ENCODE data around the gene CELA1. TPM values are rescaled to one million over a fixed set of nuclear protein-coding genes. Genes with fewer than 3 reads are reported as not detected.
A peak's percentile ranks its signal among the peaks of the same experiment; 100 is the strongest.
"Not testable (repeated sequence)": the region's sequence is repeated elsewhere in the genome, so short reads cannot be mapped to it uniquely, and the experiment has no call there.

The CELA1 gene
- total RNA-seq, 2 donors from 2014 or later = 0.26 TPM; not detected in 1

- Mint-ChIP-seq H3K27me3 (ENCODE audit: low read depth) (no peaks in the 10 kb centered on the region), H3K4me3 (peak overlapping the region; percentile 77 to 87), H3K4me1 (ENCODE audit: low read depth) (peaks cover 71% of the 10 kb centered on the region), H3K27ac (peak overlapping the region; percentile 97), H3K36me3 (ENCODE audit: insufficient read depth in 2 of 2) (peaks cover 6 to 11% of the 10 kb centered on the region in 2 donors), H3K9me3 (no peaks in the 10 kb centered on the region)
- DNase-seq = no peak
- ATAC-seq (replicated peaks in 1 of 2) = no peak
Observed at GRCh38 chr12:51326698-51327439, 19.6 kb downstream of the CELA1 start.

DNA sequence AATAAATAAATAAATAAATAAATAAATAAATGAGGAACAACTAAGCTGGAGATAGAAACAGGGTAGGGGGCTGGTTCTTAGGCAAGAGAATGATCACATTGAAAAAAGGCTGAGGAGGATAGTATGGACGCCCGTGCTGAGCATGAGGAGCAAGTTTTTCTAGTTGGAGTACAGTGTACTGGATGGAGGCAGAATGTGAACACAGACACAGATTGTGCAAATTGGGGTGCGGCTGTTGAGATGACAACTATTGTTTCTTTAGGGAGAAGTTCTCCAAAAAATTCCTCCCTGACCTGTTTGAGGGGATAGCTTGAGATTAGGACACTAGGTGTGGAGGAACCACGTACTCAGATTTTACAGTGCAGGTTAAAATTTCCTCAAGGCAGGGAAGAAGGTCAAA, 21.5 kb downstream of the CELA1 start:
- H3K4me3 Mint-ChIP-seq = peak overlapping the region; percentile 49 to 65
- ATAC-seq (replicated peaks in 1 of 2) = no peak
- no peak for DNase-seq

GRCh38 chr12:51323966-51324895, 22.2 kb downstream of the CELA1 start, which contains the start of gene BIN2:
BIN2 (minus strand) TSS chr12:51324174; CDS start chr12:51324102, 72 bp downstream.
- ATAC-seq (replicated peaks in 1 of 2) (peak; percentile 80 to 88), DNase-seq (peak; percentile 82 to 89)
- no peaks in the 10 kb centered on the region for H3K27me3 Mint-ChIP-seq (ENCODE audit: low read depth)
- peaks cover 87% of the 10 kb centered on the region for H3K4me1 Mint-ChIP-seq (ENCODE audit: low read depth)
- H3K4me3 Mint-ChIP-seq = peak within 1 kb of the TSS; percentile 88 to 95
- H3K36me3 Mint-ChIP-seq (ENCODE audit: insufficient read depth in 2 of 2) = peaks cover 8 to 17% of the 10 kb centered on the region in 2 donors
- H3K9me3 Mint-ChIP-seq = no peaks in the 10 kb centered on the region
- H3K27ac Mint-ChIP-seq = peak within 1 kb of the TSS; percentile 93

More for the DNA sequence above, 21.5 kb downstream of the CELA1 start:
- peak overlapping the region; percentile 83 for H3K27ac Mint-ChIP-seq
- peaks cover 8 to 17% of the 10 kb centered on the region in 2 donors for H3K36me3 Mint-ChIP-seq (ENCODE audit: insufficient read depth in 2 of 2)
- peaks cover 87% of the 10 kb centered on the region for H3K4me1 Mint-ChIP-seq (ENCODE audit: low read depth)
- H3K27me3 Mint-ChIP-seq (ENCODE audit: low read depth) = no peaks in the 10 kb centered on the region
- H3K9me3 Mint-ChIP-seq = no peaks in the 10 kb centered on the region

DNA sequence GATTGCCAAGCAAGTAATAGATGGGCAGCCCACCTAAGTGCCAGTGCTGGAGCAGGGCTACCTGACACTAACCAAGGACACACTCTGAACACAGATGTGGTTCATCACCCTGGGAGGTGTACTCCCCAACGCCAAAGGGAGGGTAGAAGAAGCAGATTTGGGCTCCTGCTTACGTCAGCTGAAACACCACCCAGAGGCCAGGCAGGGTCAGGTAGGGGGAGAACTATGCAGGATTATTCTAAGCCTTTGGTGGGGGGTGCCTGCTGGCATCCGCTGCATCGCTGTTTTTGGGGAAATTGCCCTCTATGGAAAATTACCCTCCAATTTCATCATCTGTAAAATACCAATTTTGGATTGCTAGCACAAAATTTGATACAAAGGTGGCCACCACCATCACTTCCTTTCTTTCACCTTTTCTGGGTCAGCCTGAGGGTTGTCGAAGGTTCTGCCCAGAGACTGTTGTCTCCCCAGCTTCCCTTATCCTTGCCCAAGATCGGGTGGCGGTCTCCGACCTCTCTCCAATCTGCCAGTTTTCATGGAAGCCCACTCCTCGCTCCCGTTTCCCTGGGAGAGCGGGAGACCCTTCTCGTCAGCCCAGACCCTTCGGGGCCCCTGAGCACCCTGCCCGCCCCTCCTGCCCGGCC, 23.0 kb downstream of the CELA1 start:
- peak overlapping the region; percentile 93 for H3K27ac Mint-ChIP-seq
- H3K4me3 Mint-ChIP-seq = peak overlapping the region; percentile 88 to 95
- H3K36me3 Mint-ChIP-seq (ENCODE audit: insufficient read depth in 2 of 2) = peaks cover 8 to 20% of the 10 kb centered on the region in 2 donors
- ATAC-seq (replicated peaks in 1 of 2) (peak; percentile 60 to 64), DNase-seq (peak; percentile 62 to 64)
- H3K4me1 Mint-ChIP-seq (ENCODE audit: low read depth) = peaks cover 86% of the 10 kb centered on the region
- no peaks in the 10 kb centered on the region for H3K9me3 Mint-ChIP-seq
- no peaks in the 10 kb centered on the region for H3K27me3 Mint-ChIP-seq (ENCODE audit: low read depth)

DNA sequence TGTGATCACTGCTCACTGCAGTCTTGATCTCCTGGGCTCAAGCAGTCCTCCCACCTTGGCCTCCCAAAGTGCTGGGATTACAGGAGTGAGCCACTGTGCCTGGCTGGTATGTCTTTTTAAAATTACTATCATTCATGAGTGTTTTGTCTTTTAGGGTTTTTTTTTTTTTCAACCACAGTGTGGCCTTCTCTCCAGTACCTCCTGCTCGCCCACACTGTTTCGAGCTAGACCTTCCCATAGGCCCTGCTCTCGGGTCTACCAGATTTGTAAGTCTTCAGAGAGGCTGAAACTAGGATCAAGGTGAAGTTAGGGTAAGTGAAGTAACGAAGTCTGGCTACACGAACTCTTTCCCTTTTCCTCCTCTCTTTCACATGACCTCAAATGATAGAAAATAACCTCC, 24.0 kb downstream of the CELA1 start:
- DNase-seq (peak; percentile 46 to 71), ATAC-seq (replicated peaks in 1 of 2) (peak; percentile 18 to 48)
- H3K4me1 Mint-ChIP-seq (ENCODE audit: low read depth) = peaks cover 82% of the 10 kb centered on the region
- no peaks in the 10 kb centered on the region for H3K27me3 Mint-ChIP-seq (ENCODE audit: low read depth)
- peaks cover 11 to 22% of the 10 kb centered on the region in 2 donors for H3K36me3 Mint-ChIP-seq (ENCODE audit: insufficient read depth in 2 of 2)
- peak overlapping the region; percentile 93 for H3K27ac Mint-ChIP-seq
- no peaks in the 10 kb centered on the region for H3K9me3 Mint-ChIP-seq
- H3K4me3 Mint-ChIP-seq = peak overlapping the region; percentile 88 to 95

DNA sequence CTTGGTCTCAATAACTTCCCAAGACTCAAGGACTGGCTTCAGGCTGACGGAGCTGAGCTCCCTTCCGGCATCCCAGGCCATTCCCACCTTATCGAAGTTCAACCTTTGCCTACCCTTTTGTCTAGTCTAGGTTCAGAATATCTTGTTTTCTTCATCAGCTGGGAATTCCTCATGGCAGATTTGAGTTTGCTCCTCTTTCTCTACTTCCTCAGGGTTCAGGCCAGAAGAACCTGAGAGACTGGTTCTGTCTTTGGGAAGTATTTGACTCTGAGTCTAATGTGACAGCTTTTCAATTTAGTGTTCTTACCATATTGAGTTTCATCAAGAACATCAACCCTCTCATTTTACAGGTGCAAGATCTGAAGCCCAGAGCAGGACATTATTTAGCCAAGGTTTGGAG, 24.6 kb downstream of the CELA1 start:
- H3K9me3 Mint-ChIP-seq = no peaks in the 10 kb centered on the region
- H3K4me1 Mint-ChIP-seq (ENCODE audit: low read depth) = peaks cover 77% of the 10 kb centered on the region
- no peaks in the 10 kb centered on the region for H3K27me3 Mint-ChIP-seq (ENCODE audit: low read depth)
- ATAC-seq (replicated peaks in 1 of 2) (no peak), DNase-seq (no peak)
- peak overlapping the region; percentile 74 for H3K27ac Mint-ChIP-seq
- peaks cover 15 to 22% of the 10 kb centered on the region in 2 donors for H3K36me3 Mint-ChIP-seq (ENCODE audit: insufficient read depth in 2 of 2)
- peak overlapping the region; percentile 88 to 95 for H3K4me3 Mint-ChIP-seq

DNA sequence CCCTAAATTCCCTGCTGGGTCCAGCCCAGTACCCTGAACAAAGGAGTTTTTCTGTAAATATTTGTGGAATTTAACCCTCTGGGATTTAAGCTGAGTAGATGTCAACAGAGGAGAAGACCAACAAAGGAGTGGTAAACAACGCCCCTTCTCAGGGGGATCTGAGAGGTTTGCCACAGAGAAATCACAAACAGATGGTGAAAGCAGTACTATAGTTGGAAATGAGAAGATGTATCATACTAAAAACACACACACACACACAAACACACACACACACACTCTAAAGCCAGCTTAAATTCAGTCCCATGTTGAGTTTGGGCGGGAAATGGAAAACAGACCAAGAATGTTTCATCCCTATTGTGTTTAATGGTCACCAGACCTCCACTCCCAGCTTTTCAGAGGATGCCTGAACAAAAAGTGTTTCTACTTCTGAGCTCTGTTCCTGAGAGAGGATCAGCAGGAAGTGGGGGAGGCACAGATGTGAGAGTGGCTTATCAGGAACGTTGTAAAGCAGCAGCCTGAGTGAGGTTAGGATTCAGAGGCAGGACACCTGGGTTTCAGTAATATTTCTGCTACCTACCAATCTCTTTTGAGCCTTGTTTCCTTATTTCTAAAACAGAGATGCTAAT, 25.7 kb downstream of the CELA1 start:
- Mint-ChIP-seq H3K27ac (peak overlapping the region; percentile 74), H3K4me1 (ENCODE audit: low read depth) (peaks cover 74% of the 10 kb centered on the region), H3K27me3 (ENCODE audit: low read depth) (no peaks in the 10 kb centered on the region), H3K36me3 (ENCODE audit: insufficient read depth in 2 of 2) (peaks cover 18 to 24% of the 10 kb centered on the region in 2 donors), H3K9me3 (no peaks in the 10 kb centered on the region), H3K4me3 (peak overlapping the region; percentile 88 to 95)
- DNase-seq (no peak), ATAC-seq (replicated peaks in 1 of 2) (no peak)

- ATAC-seq (replicated peaks in 1 of 2) = no peak
- DNase-seq = no peak
- Mint-ChIP-seq H3K27me3 (ENCODE audit: low read depth) (no peaks in the 10 kb centered on the region), H3K27ac (peak overlapping the region; percentile 74), H3K9me3 (no peaks in the 10 kb centered on the region), H3K4me1 (ENCODE audit: low read depth) (peaks cover 75% of the 10 kb centered on the region), H3K4me3 (peak overlapping the region; percentile 65 to 95), H3K36me3 (ENCODE audit: insufficient read depth in 2 of 2) (peaks cover 18 to 24% of the 10 kb centered on the region in 2 donors)
Observed at GRCh38 chr12:51320311-51320694, 26.2 kb downstream of the CELA1 start.

- peaks cover 65% of the 10 kb centered on the region for H3K4me1 Mint-ChIP-seq (ENCODE audit: low read depth)
- H3K4me3 Mint-ChIP-seq = peak overlapping the region; percentile 38 to 65
- no peaks in the 10 kb centered on the region for H3K9me3 Mint-ChIP-seq
- no peak for DNase-seq
- peak overlapping the region; percentile 72 for H3K27ac Mint-ChIP-seq
- peak in 1 of 2 donors; percentile 37 for ATAC-seq (replicated peaks in 1 of 2)
- peaks cover 18 to 24% of the 10 kb centered on the region in 2 donors for H3K36me3 Mint-ChIP-seq (ENCODE audit: insufficient read depth in 2 of 2)
- H3K27me3 Mint-ChIP-seq (ENCODE audit: low read depth) = no peaks in the 10 kb centered on the region
Observed at GRCh38 chr12:51318846-51319599, 27.5 kb downstream of the CELA1 start.

- Mint-ChIP-seq H3K27ac (peak overlapping the region; percentile 48), H3K36me3 (ENCODE audit: insufficient read depth in 2 of 2) (peaks cover 18 to 22% of the 10 kb centered on the region in 2 donors), H3K4me1 (ENCODE audit: low read depth) (peaks cover 64% of the 10 kb centered on the region), H3K4me3 (peak overlapping the region; percentile 30 to 65)
- H3K27me3 Mint-ChIP-seq (ENCODE audit: low read depth); H3K9me3 Mint-ChIP-seq; DNase-seq: not testable (repeated sequence)
- peak in 1 of 2 donors; percentile 16 for ATAC-seq (replicated peaks in 1 of 2)
Observed at GRCh38 chr12:51318057-51318806, 28.2 kb downstream of the CELA1 start.

- Mint-ChIP-seq H3K36me3 (ENCODE audit: insufficient read depth in 2 of 2) (peaks cover 5 to 29% of the 10 kb centered on the region in 2 donors), H3K4me3 (no peak overlapping the region), H3K9me3 (no peaks in the 10 kb centered on the region), H3K4me1 (ENCODE audit: low read depth) (peaks cover 41% of the 10 kb centered on the region), H3K27ac (no peak overlapping the region), H3K27me3 (ENCODE audit: low read depth) (no peaks in the 10 kb centered on the region)
- DNase-seq (no peak), ATAC-seq (replicated peaks in 1 of 2) (no peak)
Observed at GRCh38 chr12:51311389-51311788, 35.1 kb downstream of the CELA1 start.
